WTC11 (cell line): Measurements from ENCODE around the gene ARHGAP6.

Source experiments
- CBFB ChIP-seq: sonication (generic); formaldehyde crosslinking; IDR thresholded peaks from 2 replicates; pipeline ENCODE4 v1.8.1; 2022; ENCODE audit warnings: mild to moderate bottlenecking, low read depth, missing genetic modification reagents
- CDX4 ChIP-seq: fragments of 250-450 bp; sonication (Bioruptor Pico); IDR thresholded peaks from 2 replicates; pipeline ENCODE4 v1.9.0; 2021; ENCODE audit warnings: moderate library complexity, mild to moderate bottlenecking, inconsistent platforms, borderline replicate concordance
- CTCF ChIP-seq: fragments of 200-600 bp; IDR thresholded peaks from 2 replicates; pipeline ENCODE4 v1.8.0; 2022; ENCODE audit warnings: antibody characterized with exemption
- ETV6 ChIP-seq: sonication (generic); formaldehyde crosslinking; IDR thresholded peaks from 2 replicates; pipeline ENCODE4 v1.8.1; 2022; ENCODE audit warnings: mild to moderate bottlenecking, missing genetic modification reagents
- GABPB1 ChIP-seq: sonication (generic); formaldehyde crosslinking; IDR thresholded peaks from 2 replicates; pipeline ENCODE4 v1.8.1; 2023; ENCODE audit warnings: mild to moderate bottlenecking, missing genetic modification reagents
- HMGXB4 ChIP-seq: sonication (generic); formaldehyde crosslinking; IDR thresholded peaks from 2 replicates; pipeline ENCODE4 v1.8.1; 2023; ENCODE audit warnings: mild to moderate bottlenecking, moderate library complexity, missing genetic modification reagents
- MXD4 ChIP-seq: fragments of 250-450 bp; sonication (Bioruptor Pico); IDR thresholded peaks from 2 replicates; pipeline ENCODE4 v1.8.0; 2021; ENCODE audit warnings: mild to moderate bottlenecking, moderate library complexity, borderline replicate concordance
- SP1 ChIP-seq: sonication (generic); formaldehyde crosslinking; conservative IDR thresholded peaks from 2 replicates; pipeline ENCODE4 v1.8.1; 2022; ENCODE audit warnings: missing genetic modification reagents
- TP53 ChIP-seq: sonication (generic); formaldehyde crosslinking; IDR thresholded peaks from 2 replicates; pipeline ENCODE4 v1.8.1; 2023; ENCODE audit warnings: mild to moderate bottlenecking, missing genetic modification reagents

- TF ChIP-seq CTCF (no peak), CBFB (CRISPR knock-in tag) (no peak), ETV6 (CRISPR knock-in tag) (no peak), SP1 (CRISPR knock-in tag) (no peak), CDX4 (no peak), MXD4 (CRISPR knock-in tag) (no peak), HMGXB4 (CRISPR knock-in tag) (no peak), GABPB1 (CRISPR knock-in tag) (no peak), TP53 (no peak)
These were observed 186.8 kb downstream of the ARHGAP6 start for GRCh38 chrX:11478911-11479310.
